Measurements from ENCODE around the gene GCNT2.
"Not testable (repeated sequence)": the region's sequence is repeated elsewhere in the genome, so short reads cannot be mapped to it uniquely, and the experiment has no call there.

Gene GCNT2

GRCh38 chr6:10582774-10583508 lies 61.8 kb downstream of the GCNT2 start:
- DNase-seq = peak; percentile 26

DNA sequence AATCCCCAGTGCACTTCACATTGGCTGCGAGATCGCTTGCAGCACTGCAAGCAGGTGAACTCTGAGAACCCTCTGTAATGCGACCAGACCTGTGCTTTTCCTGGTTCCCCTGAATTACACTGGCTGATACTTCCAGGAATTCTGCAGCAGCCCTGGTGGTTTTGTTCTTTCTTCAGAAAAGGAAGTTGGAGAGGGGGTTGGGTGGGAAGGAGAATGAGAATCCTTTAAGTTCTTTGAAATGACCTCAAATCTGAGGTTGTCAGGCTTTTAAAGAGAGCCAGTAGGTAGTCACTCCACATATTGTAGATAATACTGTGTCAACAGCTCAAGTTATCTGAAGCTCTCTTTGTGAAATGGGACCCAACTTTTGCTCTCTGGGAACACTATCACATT lies 62.4 kb downstream of the GCNT2 start:
- DNase-seq = peak; percentile 56

GRCh38 chr6:10584607-10585006 lies 63.5 kb downstream of the GCNT2 start:
- no peak for DNase-seq

- DNase-seq = peak; percentile 75
Measured at GRCh38 chr6:10585209-10585845, 64.2 kb downstream of the GCNT2 start.

DNA sequence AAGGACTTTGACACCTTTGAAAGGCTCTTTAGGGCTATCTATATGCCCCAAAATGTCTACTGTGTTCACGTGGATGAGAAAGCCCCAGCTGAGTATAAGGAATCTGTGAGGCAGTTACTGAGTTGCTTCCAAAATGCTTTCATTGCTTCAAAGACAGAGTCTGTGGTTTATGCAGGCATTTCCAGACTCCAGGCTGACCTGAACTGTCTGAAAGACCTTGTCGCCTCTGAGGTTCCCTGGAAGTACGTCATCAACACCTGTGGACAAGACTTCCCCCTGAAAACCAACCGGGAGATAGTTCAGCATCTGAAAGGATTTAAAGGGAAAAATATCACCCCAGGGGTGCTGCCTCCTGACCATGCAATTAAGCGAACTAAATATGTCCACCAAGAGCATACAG lies 65.2 kb downstream of the GCNT2 start:
- DNase-seq = no peak

DNA sequence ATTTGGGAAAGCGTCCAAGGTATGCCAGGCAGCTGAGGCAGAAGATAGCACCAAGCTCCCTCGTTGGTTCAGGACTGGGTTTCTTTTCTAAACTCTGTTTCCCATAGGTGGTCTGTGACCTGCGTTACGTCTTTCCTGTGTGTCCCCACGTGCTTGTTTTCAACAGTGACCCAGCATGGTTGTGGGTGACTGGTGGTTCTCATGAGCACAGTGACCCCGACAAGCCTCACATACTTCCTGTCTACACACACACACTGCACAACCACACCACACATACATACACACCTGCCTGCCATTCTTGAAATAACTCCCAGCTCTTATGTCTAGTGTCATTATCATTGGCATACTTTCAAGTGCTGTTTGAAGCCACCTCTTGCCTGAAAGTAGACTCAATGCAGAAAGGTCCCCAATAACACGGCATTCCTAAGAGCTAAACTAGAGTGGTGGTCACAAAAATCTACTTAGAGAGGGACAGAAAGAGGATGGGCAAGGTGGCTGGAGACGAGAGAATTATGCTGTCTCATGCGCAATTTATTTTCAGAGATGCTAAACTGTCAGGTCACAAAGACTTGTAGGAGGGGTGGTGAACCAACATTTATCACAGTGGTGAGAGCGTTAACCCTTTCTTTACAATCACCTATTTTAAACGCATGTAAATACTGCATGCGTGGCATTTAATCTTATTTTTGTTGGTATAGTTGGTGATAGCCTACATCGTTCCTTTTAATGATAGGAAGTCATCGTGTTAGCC lies 66.7 kb downstream of the GCNT2 start:
- DNase-seq = peak; percentile 73

DNA sequence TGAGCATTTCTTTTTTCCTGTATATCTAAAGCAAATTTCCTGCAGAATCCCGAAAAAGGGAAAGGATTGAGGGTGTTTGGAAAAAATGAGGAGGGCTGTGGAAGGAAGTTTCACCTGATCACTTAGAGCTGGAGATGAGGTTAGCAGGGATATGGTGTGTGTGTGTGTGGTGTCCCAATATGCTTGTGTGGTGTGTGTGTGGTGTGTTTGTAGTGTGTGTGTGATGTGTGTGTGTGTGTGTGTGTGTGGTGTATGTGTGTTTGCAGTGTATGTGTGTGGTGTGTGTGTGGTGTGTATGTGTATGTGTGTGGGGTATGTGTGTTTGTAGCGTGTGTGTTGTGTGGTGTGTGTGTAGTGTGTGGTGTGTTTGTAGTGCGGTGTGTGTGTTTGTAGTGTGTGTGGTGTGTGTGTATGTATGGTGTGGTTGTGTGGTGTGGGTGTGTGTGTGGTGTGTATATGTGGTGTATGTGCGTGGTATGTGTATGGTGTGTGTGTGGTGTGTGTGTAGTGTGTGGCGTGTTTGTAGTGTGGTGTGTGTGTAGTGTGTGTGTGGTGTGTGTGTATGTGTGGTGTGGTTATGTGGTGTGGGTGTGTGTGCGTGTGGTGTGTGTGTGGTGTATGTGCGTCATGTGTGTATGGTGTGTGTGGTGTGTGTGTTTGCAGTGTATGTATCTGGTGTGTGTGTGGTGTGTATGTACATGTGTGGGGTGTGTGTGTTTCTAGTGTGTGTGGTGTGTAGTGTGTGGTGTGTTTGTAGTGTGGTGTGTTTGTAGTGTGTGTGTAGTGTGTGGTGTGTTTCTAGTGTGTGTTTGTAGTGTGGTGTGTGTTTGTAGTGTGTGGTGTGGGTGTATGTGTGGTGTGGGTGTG lies 67.6 kb downstream of the GCNT2 start:
- no peak for DNase-seq

DNA sequence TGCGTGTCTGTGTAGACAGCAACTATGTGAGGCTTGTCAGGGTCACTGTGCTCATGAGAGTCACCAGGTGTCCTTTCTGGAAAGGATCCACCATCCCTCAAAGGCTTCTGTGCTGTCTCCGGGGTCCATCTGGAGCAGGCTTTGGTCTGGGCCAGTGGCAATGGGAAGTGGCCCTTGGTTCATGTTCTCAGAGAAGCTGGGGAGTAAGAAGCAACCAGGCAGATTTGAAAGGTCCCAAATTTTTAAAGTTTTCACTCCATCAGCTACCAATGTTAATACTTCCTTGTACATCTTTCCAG lies 68.2 kb downstream of the GCNT2 start:
- peak; percentile 23 for DNase-seq

DNA sequence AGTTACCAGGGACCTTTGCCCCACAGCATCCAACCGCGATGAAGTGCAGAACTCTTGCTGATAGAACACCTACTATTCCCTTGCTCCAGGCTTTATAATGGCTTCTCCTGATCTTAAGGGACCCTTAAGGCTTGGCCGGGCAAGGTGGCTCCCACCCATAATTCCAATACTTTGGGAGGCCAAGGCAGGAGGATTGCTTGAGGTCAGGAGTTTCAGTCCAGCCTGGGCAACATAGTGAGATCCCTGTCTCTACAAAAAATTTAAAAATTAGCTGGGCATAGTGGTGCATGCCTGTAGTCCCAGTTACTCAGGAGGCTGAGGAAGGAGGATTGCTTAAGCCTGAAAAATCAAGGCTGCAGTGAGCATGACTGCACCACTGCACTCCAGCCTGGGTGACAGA lies 68.8 kb downstream of the GCNT2 start:
- DNase-seq = no peak

- no peak for DNase-seq
Measured at GRCh38 chr6:10591422-10592160, 70.4 kb downstream of the GCNT2 start.

- peak; percentile 62 for DNase-seq
Measured at GRCh38 chr6:10595731-10596664, 74.8 kb downstream of the GCNT2 start.

GRCh38 chr6:10597499-10598001 lies 76.4 kb downstream of the GCNT2 start:
- no peak for DNase-seq

GRCh38 chr6:10598084-10598960 lies 77.2 kb downstream of the GCNT2 start:
- DNase-seq = peak; percentile 90

GRCh38 chr6:10599046-10599445 lies 77.9 kb downstream of the GCNT2 start:
- DNase-seq = no peak

DNA sequence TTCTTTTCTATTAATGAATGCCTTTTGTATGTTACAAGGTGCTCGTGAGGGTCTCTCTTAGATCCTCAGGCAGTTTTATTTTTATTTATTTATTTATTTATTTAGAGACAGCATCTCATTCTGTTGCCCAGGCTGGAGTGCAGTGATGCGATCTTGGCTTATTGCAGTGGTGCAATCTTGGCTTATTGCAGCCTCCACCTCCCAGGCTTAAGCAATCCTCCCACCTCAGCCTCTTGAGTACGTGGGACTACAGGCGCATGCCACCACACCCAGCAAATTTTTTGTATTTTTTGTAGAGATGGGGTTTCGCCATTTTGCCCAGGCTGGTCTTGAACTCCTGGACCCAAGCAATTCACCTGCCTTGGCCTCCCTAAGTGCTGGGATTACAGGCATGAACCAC lies 79.5 kb downstream of the GCNT2 start:
- DNase-seq = not testable (repeated sequence)

GRCh38 chr6:10603219-10603618 lies 82.1 kb downstream of the GCNT2 start:
- DNase-seq = no peak

GRCh38 chr6:10609038-10609437 lies 87.9 kb downstream of the GCNT2 start:
- DNase-seq = no peak

- DNase-seq = no peak
Measured at GRCh38 chr6:10610289-10610688, 89.1 kb downstream of the GCNT2 start.

DNA sequence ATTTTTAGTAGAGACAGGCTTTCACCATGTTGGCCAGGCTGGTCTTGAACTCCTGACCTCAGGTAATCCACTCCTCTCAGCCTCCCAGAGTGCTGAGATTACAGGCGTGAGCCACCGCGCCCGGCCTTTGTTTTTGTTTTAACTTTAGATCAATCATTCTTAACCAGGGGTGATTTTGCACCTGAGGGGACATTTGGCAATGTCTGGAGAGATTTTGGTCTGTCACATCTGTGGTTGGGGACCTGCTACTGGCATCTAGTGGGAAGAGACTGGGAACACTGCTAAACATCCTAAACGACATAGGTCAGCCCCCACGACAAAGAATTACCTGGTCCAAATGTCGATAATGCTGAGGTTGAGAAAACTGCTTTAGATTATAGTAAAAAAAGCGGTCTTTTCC lies 91.0 kb downstream of the GCNT2 start:
- DNase-seq = no peak

DNA sequence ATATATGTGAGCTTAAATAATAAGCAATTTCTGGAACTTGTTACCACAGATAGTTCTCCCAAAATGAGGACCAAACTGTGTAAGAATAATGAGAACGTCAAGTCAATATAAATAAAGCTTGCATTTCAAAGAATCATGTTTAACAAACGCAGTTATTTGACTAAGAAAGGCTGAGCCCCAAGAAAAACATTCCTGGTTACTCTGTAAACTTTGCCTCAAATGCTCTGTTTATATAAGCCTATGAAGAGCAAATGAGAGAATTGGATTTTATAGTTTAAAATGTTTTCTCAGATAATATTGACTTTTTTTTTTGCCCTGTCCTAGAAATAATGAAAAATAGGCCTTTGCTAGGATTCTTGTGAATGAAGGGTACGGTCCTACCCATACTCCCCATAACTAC lies 91.9 kb downstream of the GCNT2 start:
- no peak for DNase-seq
